Nephron (organoid): Measurements from ENCODE around the gene DGKA.

Experiments
- H3K27ac Mint-ChIP-seq, 3 experiments: 2 replicates each; pipeline ENCODE4 v1.8.0; 2020; ENCODE audit warnings: mixed read lengths in 3 of 3, mild to moderate bottlenecking in 2 of 3, moderate library complexity in 1 of 3
- H3K27me3 Mint-ChIP-seq: 2 replicates; pipeline ENCODE4 v1.8.0; 2021; ENCODE audit warnings: low read depth, mild to moderate bottlenecking, moderate library complexity, mixed read lengths
- H3K36me3 Mint-ChIP-seq: 2 replicates; pipeline ENCODE4 v1.8.0; 2020; ENCODE audit warnings: low read depth, mixed read lengths
- H3K4me1 Mint-ChIP-seq: 2 replicates; pipeline ENCODE4 v1.8.0; 2020; ENCODE audit warnings: mixed read lengths
- H3K4me3 Mint-ChIP-seq, 3 experiments: 2 replicates each; pipeline ENCODE4 v1.8.0; 2020; ENCODE audit warnings: mild to moderate bottlenecking in 3 of 3, mixed read lengths in 3 of 3, moderate library complexity in 2 of 3
- H3K9me3 Mint-ChIP-seq: 2 replicates; pipeline ENCODE4 v1.8.0; 2020; ENCODE audit warnings: mixed read lengths
- CTCF ChIP-seq, 3 experiments: fragments of 200-600 bp; sonication (generic); IDR thresholded peaks; one replicate each; pipeline ENCODE4 v1.5.0; 2021; ENCODE audit warnings: antibody characterized with exemption in 3 of 3; ENCODE audit not compliant: unreplicated experiment in 3 of 3

DGKA gene

GRCh38 chr12:55927588-55928502, 3.1 kb upstream of the DGKA start, which contains the start of gene PYM1:
TSS of gene PYM1 (minus strand) at chr12:55927894. CDS start at chr12:55927761, 133 bp downstream.
- Mint-ChIP-seq H3K27me3 (peaks cover 8% of the 10 kb centered on the region), H3K9me3 (no peaks in the 10 kb centered on the region), H3K36me3 (peaks cover 12% of the 10 kb centered on the region), H3K4me1 (peaks cover 54% of the 10 kb centered on the region), H3K27ac (peak within 1 kb of the TSS; percentile 100), H3K4me3 (peak within 1 kb of the TSS; percentile 98 to 100 (median 100))
- no peak for TF ChIP-seq CTCF (IDR thresholded peaks at IDR 0.05; ENCODE audit: unreplicated experiment in 3 of 3)

GRCh38 chr12:55929306-55929791, 1.6 kb upstream of the DGKA start:
- Mint-ChIP-seq H3K4me1 (peaks cover 48% of the 10 kb centered on the region), H3K36me3 (peaks cover 7% of the 10 kb centered on the region), H3K27ac (peak overlapping the region; percentile 87 to 100 (median 96)), H3K4me3 (peak overlapping the region; percentile 65 to 83 (median 66)), H3K27me3 (peaks cover 22% of the 10 kb centered on the region), H3K9me3 (no peaks in the 10 kb centered on the region)
- TF ChIP-seq CTCF (IDR thresholded peaks at IDR 0.05; ENCODE audit: unreplicated experiment in 3 of 3) = no peak

- H3K36me3 Mint-ChIP-seq = no peaks in the 10 kb centered on the region
- H3K9me3 Mint-ChIP-seq = no peaks in the 10 kb centered on the region
- peak overlapping the region; percentile 88 to 94 (median 92) for H3K4me3 Mint-ChIP-seq
- peak overlapping the region; percentile 96 to 100 (median 98) for H3K27ac Mint-ChIP-seq
- peaks cover 35% of the 10 kb centered on the region for H3K27me3 Mint-ChIP-seq
- peaks cover 33% of the 10 kb centered on the region for H3K4me1 Mint-ChIP-seq
- TF ChIP-seq CTCF (IDR thresholded peaks at IDR 0.05; ENCODE audit: unreplicated experiment in 3 of 3) = no peak
Measured at GRCh38 chr12:55931317-55931779, 386 bp downstream of the DGKA start.

- no peak for TF ChIP-seq CTCF (IDR thresholded peaks at IDR 0.05; ENCODE audit: unreplicated experiment in 3 of 3)
- Mint-ChIP-seq H3K4me3 (peak overlapping the region; percentile 88 to 94 (median 92)), H3K9me3 (no peaks in the 10 kb centered on the region), H3K27ac (peak overlapping the region; percentile 96 to 100 (median 98)), H3K36me3 (no peaks in the 10 kb centered on the region), H3K4me1 (peaks cover 33% of the 10 kb centered on the region), H3K27me3 (peaks cover 38% of the 10 kb centered on the region)
Measured at GRCh38 chr12:55931780-55932550, 1.0 kb downstream of the DGKA start.

GRCh38 chr12:55932551-55932910, 1.6 kb downstream of the DGKA start:
- H3K9me3 Mint-ChIP-seq = no peaks in the 10 kb centered on the region
- peaks cover 29% of the 10 kb centered on the region for H3K4me1 Mint-ChIP-seq
- H3K36me3 Mint-ChIP-seq = no peaks in the 10 kb centered on the region
- H3K27me3 Mint-ChIP-seq = peaks cover 43% of the 10 kb centered on the region
- TF ChIP-seq CTCF (IDR thresholded peaks at IDR 0.05; ENCODE audit: unreplicated experiment in 3 of 3) = no peak
- peak overlapping the region; percentile 26 to 76 (median 51) for H3K27ac Mint-ChIP-seq
- peak overlapping the region; percentile 88 to 94 (median 92) for H3K4me3 Mint-ChIP-seq
